ENCODE measurements around the gene TENM4. TPM values are rescaled to one million over a fixed set of nuclear protein-coding genes. Genes with fewer than 3 reads are reported as not detected.

Gene TENM4
- total RNA-seq, 1 donor from 2014 or later, result 3.8 TPM

GRCh38 chr11:79291948-79292347, 148.9 kb downstream of the TENM4 start:
- no peak for TF ChIP-seq CTCF (IDR thresholded peaks at IDR 0.05)
- no peaks in the 10 kb centered on the region for H3K36me3 Mint-ChIP-seq (ENCODE audit: low read depth)
- H3K27ac Mint-ChIP-seq (ENCODE audit: unreplicated experiment), result no peak overlapping the region
- DNase-seq (ENCODE audit: low spot score), result no peak
- H3K4me3 Mint-ChIP-seq (ENCODE audit: unreplicated experiment), result no peak overlapping the region
- no peaks in the 10 kb centered on the region for H3K4me1 Mint-ChIP-seq (ENCODE audit: low read depth)
- no peaks in the 10 kb centered on the region for H3K9me3 Mint-ChIP-seq (ENCODE audit: low read depth)
- H3K27me3 Mint-ChIP-seq (ENCODE audit: low read depth), result peaks cover 3% of the 10 kb centered on the region

- Mint-ChIP-seq H3K27ac (ENCODE audit: unreplicated experiment) (no peak overlapping the region), H3K27me3 (ENCODE audit: low read depth) (peaks cover 3% of the 10 kb centered on the region), H3K4me1 (ENCODE audit: low read depth) (no peaks in the 10 kb centered on the region), H3K9me3 (ENCODE audit: low read depth) (no peaks in the 10 kb centered on the region), H3K36me3 (ENCODE audit: low read depth) (no peaks in the 10 kb centered on the region), H3K4me3 (ENCODE audit: unreplicated experiment) (no peak overlapping the region)
- DNase-seq (ENCODE audit: low spot score), result no peak
- TF ChIP-seq CTCF (IDR thresholded peaks at IDR 0.05), result no peak
Measured at GRCh38 chr11:79290761-79291160, 150.1 kb downstream of the TENM4 start.

- Mint-ChIP-seq H3K4me3 (ENCODE audit: unreplicated experiment) (no peak overlapping the region), H3K9me3 (ENCODE audit: low read depth) (peaks cover 10% of the 10 kb centered on the region), H3K27me3 (ENCODE audit: low read depth) (peaks cover 3% of the 10 kb centered on the region), H3K36me3 (ENCODE audit: low read depth) (peaks cover 2% of the 10 kb centered on the region), H3K4me1 (ENCODE audit: low read depth) (no peaks in the 10 kb centered on the region), H3K27ac (ENCODE audit: unreplicated experiment) (no peak overlapping the region)
- TF ChIP-seq CTCF (IDR thresholded peaks at IDR 0.05), result no peak
- DNase-seq (ENCODE audit: low spot score), result no peak
Measured at GRCh38 chr11:79287952-79288351, 152.9 kb downstream of the TENM4 start.

- peaks cover 3% of the 10 kb centered on the region for H3K27me3 Mint-ChIP-seq (ENCODE audit: low read depth)
- no peak for TF ChIP-seq CTCF (IDR thresholded peaks at IDR 0.05)
- peaks cover 2% of the 10 kb centered on the region for H3K36me3 Mint-ChIP-seq (ENCODE audit: low read depth)
- no peak overlapping the region for H3K4me3 Mint-ChIP-seq (ENCODE audit: unreplicated experiment)
- DNase-seq (ENCODE audit: low spot score), result no peak
- peaks cover 12% of the 10 kb centered on the region for H3K9me3 Mint-ChIP-seq (ENCODE audit: low read depth)
- H3K4me1 Mint-ChIP-seq (ENCODE audit: low read depth), result no peaks in the 10 kb centered on the region
- H3K27ac Mint-ChIP-seq (ENCODE audit: unreplicated experiment), result no peak overlapping the region
Measured at GRCh38 chr11:79285756-79286155, 155.1 kb downstream of the TENM4 start.

GRCh38 chr11:79276736-79277325, 164.0 kb downstream of the TENM4 start:
- Mint-ChIP-seq H3K27ac (ENCODE audit: unreplicated experiment) (peak overlapping the region; percentile 50), H3K4me1 (ENCODE audit: low read depth) (peaks cover 35% of the 10 kb centered on the region), H3K9me3 (ENCODE audit: low read depth) (no peaks in the 10 kb centered on the region), H3K36me3 (ENCODE audit: low read depth) (no peaks in the 10 kb centered on the region), H3K27me3 (ENCODE audit: low read depth) (no peaks in the 10 kb centered on the region), H3K4me3 (ENCODE audit: unreplicated experiment) (no peak overlapping the region)
- no peak for TF ChIP-seq CTCF (IDR thresholded peaks at IDR 0.05)
- DNase-seq (ENCODE audit: low spot score), result no peak

Data from chondrocyte (in vitro differentiated cells).